ENCODE data around the gene SART3.

SART3 gene

DNA sequence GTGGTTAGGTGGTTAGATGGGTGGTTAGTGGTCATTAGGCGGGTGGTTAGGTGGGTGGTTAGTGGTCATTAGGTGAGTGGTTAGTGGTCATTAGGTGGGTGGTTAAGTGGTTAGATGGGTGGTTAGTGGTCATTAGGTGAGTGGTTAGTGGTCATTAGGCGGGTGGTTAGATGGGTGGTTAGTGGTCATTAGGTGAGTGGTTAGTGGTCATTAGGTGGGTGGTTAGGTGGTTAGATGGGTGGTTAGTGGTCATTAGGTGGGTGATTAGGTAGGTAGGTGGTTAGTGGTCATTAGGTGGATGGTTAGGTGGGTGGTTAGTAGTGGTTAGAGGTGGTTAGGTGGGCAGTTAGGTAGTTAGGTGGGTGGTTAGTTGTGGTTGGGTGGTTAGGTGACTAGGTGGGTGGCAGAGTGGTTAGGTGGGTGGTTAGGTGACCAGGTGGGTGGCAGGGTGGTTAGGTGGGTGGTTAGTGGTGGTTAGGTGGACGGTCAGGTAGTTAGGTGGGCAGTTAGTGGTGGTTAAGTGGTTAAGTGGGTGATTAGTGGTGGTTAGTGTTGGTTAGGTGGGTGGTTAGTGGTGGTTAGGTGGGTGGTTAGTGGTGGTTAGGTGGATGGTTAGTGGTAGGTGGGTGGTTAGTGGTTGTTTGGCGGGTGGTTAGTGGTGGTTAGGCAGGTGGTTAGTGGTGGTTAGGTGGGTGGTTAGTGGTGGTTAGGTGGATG lies 44.9 kb upstream of the SART3 start:
- TF ChIP-seq, protein P1, sequence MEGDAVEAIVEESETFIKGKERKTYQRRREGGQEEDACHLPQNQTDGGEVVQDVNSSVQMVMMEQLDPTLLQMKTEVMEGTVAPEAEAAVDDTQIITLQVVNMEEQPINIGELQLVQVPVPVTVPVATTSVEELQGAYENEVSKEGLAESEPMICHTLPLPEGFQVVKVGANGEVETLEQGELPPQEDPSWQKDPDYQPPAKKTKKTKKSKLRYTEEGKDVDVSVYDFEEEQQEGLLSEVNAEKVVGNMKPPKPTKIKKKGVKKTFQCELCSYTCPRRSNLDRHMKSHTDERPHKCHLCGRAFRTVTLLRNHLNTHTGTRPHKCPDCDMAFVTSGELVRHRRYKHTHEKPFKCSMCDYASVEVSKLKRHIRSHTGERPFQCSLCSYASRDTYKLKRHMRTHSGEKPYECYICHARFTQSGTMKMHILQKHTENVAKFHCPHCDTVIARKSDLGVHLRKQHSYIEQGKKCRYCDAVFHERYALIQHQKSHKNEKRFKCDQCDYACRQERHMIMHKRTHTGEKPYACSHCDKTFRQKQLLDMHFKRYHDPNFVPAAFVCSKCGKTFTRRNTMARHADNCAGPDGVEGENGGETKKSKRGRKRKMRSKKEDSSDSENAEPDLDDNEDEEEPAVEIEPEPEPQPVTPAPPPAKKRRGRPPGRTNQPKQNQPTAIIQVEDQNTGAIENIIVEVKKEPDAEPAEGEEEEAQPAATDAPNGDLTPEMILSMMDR (IDR thresholded peaks at IDR 0.05; ENCODE audit: low read depth, low read length), result no peak

GRCh38 chr12:108605000-108605689 lies 44.2 kb upstream of the SART3 start:
- TF ChIP-seq, protein P1 (IDR thresholded peaks at IDR 0.05; ENCODE audit: low read depth, low read length), result no peak
- H3K4me3 ChIP-seq (ENCODE audit: low read depth, low read length), result no peak overlapping the region

More for the DNA sequence above, 44.9 kb upstream of the SART3 start:
- no peak overlapping the region for H3K4me3 ChIP-seq (ENCODE audit: low read depth, low read length)

GRCh38 chr12:108604208-108604941 lies 43.4 kb upstream of the SART3 start:
- no peak overlapping the region for H3K4me3 ChIP-seq (ENCODE audit: low read depth, low read length)
- TF ChIP-seq, protein P1 (IDR thresholded peaks at IDR 0.05; ENCODE audit: low read depth, low read length), result no peak

DNA sequence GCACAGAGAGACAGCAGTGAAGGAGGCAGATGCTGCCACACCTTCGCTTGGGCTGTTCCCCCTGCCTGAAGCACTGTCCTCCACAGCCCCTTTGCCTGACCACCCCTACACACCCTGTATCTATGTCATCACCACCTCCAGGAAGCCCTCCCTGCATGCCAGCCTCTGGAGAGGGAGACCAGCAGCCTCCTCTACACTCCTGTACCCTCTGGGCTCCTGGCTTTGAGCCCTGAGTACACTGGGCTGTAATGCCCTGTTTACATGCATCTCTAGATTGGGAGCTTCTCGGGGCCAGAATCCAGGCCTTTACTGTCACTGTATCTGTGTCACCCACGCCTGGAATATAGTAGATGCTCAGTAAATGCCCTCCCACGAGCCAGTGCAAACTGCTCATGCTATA lies 42.8 kb upstream of the SART3 start:
- TF ChIP-seq, protein P1 (IDR thresholded peaks at IDR 0.05; ENCODE audit: low read depth, low read length), result no peak
- H3K4me3 ChIP-seq (ENCODE audit: low read depth, low read length), result no peak overlapping the region

DNA sequence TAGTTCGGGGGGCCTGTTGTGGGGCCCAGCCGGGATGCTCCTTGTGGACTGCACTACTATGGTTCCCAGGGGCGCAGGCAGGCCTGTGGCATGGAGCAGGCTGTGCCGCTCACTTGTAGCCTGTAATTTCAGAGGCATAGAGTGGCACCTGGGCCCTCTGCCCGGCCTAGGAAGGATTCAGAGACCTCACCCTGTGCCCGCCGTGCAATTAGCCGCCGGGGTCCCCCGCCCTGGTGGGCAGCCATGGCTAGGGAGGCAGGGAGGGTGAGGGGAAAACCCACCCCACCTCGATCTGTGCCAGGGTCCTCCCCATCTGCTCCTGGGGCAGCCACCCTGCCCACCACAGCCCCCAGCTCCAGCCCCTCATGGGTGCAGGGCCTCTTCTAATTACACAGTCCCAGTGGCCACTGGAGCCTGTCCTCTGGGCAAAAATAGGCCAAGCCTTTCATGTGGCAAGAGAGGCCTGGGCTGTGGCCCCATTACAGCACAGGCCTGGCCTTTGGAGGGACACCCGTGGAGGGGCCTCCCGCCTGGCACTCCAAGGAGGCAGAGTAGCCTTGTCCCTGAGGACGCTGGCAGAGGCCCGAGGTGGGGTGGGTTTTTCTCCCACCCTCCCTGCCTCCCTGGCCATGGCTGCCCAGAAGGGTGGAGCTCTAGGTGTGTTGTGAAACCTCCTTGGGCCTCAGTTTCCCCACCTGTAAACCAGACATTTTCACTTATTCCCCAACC lies 42.2 kb upstream of the SART3 start:
- TF ChIP-seq, protein P1 (IDR thresholded peaks at IDR 0.05; ENCODE audit: low read depth, low read length), result no peak

DNA sequence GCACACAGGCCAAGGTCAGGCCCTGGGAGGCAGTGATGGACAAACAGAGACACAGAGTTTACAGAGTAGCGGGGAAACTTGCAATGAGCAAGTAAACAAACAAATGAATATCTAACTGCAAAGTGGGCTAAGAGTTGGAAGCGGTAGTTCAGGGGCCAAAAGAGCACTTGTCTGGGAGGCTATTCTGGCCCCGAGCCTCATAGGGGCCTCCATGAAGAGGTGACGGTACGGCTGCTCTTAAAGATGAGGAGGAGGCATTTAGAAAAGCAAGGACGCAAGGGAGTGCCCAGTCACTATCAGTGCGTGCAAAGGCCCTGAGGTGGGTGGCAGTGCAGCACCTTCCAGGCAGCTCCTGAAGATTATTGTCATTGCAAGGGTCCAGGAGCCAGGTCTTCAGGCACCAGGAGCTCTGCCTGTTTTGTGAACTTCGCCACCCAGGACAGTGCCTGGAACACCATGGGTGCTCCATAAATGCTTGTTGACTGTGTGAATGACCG lies 41.3 kb upstream of the SART3 start:
- TF ChIP-seq, protein P1 (IDR thresholded peaks at IDR 0.05; ENCODE audit: low read depth, low read length), result no peak
- H3K4me3 ChIP-seq (ENCODE audit: low read depth, low read length), result no peak overlapping the region

More for the DNA sequence above, 42.2 kb upstream of the SART3 start:
- H3K4me3 ChIP-seq (ENCODE audit: low read depth, low read length), result no peak overlapping the region

Data from WI38 (cell line).